IPS-11a (cell line): ENCODE results near the gene MTAP.

ENCODE experiments used
- H3K4me3 ChIP-seq: one replicate; pipeline ENCODE4 v1.5.1; 2013; ENCODE audit warnings: low read depth, low read length, control low read depth

Gene MTAP

DNA sequence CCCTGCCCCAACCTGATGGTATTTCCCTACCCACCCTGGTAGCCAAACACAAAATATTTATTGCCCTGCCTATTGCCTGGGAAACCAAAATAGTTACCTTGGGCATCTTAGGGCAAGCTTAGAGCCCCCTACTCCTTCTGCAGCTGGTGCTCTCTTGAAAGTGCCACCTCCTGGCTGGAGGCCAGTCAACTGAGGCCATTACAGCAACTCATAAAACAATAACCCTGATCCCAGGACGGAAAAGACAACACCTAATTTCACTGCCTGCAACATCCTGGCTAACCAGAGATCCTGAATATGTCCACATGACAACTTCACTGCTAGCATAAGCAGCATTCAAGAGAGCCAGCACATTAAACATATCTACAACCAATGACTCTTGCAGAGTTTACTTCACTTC is 38.7 kb downstream of the MTAP start:
- no peak overlapping the region for H3K4me3 ChIP-seq

DNA sequence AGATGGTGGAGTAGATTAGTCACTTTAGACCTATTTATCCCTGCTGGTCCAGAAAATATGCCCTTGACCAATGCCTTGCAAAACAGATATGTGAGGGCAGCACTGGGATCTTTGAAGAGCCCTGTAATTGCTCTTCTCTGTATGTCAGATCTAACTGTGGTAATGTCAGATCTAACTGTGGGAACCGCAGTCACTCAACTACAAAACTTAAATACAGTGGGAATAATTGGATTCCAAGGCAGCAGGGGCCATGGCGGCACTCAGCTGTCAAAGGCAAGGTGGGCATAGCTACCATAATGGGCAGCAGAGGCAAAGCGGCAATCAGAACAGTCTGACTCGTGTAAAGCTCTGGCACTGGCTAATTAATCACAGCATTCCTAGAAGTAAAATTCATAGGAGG is 46.2 kb downstream of the MTAP start:
- H3K4me3 ChIP-seq: no peak overlapping the region

DNA sequence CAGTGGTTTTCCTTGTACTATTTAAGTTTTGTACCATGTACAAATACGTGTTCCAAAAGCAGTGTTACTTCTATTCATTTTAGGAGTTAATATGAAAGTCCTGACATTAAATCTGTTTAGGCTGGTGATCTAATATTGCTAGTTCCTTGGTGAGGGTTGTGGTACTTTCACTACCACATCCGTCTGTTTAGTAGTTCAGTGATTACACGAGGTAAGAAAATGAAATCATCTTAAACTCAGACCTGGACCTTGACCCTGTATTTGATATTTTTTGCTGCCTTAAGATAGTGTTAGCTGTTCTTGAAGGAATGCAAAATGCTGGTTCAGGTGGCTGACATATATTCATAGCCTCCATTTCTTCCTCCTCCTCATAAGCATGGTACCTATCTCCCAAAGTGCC is 50.3 kb downstream of the MTAP start:
- no peak overlapping the region for H3K4me3 ChIP-seq

DNA sequence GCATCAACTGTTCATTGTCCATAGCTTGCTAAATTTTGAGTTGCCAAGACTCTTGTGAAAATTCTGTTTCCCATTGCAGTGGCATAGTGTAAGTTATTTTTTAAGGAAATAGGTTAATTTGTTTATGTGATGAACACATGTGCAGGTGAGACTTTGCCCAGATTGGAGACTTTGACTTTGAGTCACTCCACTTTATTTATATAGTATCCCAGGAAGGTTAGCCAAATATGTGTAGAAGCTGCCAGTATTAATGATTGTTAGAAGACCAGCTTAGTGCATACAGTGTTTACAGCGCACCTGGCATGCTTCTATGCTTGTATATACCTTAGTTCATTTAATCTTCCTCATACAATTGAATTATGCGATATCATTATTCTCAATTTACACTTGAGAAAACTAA is 51.0 kb downstream of the MTAP start:
- H3K4me3 ChIP-seq: no peak overlapping the region

DNA sequence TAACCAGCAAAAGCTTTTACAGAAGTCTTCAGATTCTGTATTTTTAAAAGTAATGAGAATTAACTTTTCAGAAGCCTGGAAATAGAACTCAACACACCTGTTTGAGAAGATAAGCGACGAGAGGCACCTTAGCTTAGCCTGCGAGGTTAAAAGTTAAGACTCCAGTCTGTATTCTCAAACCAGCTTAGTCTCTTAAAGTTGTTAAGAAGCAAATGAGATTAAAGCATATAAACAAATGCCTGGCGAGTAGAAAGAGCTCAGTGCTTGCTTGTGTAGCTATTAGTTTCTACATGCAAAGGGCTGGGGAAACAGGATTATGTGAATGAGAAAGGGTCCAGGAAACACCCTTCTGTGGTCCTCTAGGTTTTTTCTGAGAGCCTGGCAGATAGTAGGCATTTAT is 51.7 kb downstream of the MTAP start:
- no peak overlapping the region for H3K4me3 ChIP-seq

DNA sequence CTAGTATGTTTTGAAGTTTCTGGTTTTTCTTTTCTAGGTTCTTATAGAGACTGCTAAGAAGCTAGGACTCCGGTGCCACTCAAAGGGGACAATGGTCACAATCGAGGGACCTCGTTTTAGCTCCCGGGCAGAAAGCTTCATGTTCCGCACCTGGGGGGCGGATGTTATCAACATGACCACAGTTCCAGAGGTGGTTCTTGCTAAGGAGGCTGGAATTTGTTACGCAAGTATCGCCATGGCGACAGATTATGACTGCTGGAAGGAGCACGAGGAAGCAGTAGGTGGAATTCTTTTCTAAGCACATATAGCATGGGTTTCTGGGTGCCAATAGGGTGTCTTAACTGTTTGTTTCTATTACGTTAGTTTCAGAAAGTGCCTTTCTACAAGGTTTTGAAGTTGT is 52.2 kb downstream of the MTAP start:
- no peak overlapping the region for H3K4me3 ChIP-seq

DNA sequence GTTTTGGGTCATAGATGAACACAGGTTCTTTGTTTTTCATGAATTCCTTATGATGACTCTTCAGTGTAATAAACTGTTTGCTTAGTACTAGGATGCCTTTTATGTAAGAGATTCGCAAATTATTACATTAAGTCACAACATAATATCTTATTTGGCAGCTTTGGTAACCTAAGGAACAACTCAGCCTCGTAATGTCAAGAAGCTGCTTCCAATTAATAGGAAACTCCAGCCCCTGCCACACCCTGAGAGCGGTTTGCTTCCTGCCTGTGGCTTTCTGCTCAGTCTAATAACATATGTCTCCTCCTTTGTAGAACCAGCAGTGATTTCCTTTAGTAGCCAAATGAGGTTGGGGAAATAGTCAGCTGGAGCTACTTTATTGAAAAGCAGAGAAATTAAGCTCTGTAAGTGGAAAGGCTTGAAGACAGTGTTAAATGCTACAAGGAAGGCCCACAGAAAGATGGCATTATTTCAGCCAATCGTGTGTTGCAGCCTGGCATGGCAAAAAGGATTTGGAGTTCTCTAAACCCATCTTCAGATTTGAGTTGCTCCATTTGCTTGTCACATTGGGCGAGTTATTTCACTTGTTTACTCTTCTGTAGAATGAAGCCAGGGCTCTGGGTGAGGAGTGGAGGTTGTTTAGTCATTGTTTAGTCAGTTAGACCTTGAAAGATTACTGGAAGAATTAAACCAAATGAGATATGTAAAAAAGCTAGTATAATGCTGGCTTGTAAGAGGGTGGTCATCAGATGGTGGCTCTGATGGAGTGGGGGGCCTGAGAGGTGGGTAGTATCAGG is 54.1 kb downstream of the MTAP start:
- H3K4me3 ChIP-seq: no peak overlapping the region

DNA sequence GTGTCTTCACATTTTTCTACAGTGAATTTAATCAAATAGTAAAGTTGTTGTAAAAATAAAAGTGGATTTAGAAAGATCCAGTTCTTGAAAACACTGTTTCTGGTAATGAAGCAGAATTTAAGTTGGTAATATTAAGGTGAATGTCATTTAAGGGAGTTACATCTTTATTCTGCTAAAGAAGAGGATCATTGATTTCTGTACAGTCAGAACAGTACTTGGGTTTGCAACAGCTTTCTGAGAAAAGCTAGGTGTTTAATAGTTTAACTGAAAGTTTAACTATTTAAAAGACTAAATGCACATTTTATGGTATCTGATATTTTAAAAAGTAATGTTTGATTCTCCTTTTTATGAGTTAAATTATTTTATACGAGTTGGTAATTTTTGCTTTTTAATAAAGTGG is 60.4 kb downstream of the MTAP start:
- H3K4me3 ChIP-seq: no peak overlapping the region

DNA sequence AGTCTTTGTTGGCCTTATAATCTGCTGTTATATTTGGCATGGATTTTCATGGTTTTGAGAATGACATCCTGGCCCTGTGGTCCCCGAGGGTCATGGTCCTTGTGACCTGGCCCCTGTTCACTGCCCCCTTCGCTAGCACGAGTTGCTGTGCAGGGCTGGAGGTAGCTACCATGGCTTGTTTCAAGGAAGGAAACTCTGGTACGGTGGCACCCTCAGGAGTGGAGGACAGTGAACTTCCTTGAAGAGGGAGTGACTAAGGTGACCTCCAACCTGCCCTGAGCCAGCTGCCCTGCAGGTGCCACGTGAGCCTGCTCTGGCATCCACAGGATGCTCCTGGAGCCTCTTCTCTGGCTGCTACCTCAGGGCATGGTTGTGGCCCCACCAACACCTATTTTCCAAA is 62.1 kb downstream of the MTAP start:
- no peak overlapping the region for H3K4me3 ChIP-seq

DNA sequence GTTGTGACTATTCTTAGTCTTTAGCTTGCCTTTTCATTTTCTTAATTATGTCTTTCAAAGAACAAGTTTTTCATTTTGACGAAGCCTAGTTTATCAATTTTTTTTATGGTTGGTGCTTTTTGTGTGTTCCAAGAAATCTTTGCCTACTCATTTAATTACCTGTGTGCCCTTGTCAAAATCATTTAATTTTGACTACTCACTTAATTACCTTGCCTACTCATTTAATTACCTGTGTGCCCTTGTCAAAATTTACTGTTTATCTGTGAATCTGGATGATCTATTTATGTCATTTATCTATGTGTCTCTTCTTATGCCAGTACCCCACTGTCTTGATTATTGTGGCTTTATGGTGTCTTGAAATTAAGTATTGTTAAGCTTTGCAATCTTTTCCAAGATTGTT is 63.9 kb downstream of the MTAP start:
- no peak overlapping the region for H3K4me3 ChIP-seq

DNA sequence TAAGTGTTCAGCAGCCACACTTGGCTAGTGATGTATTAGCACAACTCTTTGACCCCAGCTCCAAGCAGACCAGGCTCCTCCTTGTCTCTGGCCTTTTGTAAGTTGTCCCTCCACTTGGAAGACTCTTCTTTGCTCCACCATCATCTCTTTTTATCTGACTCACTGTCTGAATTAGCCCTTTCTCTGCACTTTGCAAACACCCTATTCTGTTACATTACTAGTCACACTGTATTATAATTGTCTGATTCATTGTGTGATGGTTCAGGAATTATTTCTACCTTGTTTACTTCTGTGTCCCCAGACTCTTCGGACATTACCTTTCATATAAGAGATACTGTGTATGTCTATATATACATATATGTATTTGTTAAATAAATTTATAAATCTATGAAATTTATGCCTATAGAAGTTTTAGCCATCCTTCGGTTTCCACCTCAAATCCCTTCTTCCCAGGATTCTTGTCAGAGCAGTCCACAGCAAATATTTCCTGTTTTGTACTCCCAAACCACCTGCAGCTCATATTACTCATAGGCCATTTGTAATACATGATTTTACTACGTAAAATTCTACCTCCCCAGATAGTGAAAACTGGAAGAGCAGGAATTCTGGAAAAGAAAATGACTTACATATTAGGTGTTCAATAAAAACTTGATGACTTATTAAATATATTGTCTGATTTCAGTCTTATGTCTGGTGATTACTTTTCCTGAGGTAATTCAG is 69.0 kb downstream of the MTAP start:
- no peak overlapping the region for H3K4me3 ChIP-seq

DNA sequence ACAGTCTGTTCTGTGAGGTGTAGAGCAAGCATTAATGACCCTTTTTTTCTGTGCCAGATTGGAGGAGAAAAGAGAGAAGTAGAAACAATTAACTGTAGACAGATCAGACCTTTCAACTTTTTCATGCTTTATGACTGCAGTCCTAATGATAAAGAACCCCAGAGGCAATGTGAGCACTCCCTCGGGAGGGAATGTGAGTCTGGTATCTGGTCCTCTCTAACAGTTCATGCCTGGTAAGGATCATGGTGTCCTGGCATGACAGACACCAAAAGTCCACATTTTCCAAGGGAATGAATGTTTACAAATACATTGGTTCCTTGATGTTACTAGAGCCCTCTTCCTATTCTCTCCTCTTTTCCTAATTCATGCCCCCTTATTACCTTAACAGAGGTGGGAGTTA is 70.3 kb downstream of the MTAP start:
- no peak overlapping the region for H3K4me3 ChIP-seq

DNA sequence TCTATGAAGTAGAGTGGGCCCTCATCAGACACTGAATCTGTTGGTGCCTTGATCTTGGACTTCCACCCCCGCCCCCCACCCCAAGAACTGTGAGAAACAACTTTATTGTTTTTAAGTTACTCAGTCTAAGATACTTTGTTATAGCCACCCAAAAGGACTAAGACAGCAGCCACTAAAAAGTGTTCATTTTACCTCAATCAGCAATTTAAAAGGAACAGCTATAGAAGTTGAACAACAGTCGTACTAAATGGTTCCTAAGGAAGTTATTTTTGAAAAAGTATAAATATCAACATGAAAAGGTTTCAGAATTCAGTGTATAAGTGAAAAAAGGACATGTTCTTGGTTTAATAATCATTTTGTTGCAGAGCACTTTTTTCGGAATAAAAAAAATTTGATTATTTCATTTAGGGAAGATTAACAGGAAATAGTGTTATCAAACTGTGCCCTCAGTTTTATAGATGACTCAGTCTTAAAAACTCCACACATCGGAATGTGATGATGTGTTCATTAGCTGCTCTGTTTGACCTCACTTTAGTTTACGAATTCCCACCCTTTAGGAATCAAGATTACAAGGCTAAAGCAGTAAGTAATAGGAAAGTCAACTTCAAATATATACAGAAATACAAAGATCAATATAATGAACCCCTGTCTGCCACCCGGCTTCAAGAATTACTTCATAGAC is 71.2 kb downstream of the MTAP start:
- H3K4me3 ChIP-seq: no peak overlapping the region

DNA sequence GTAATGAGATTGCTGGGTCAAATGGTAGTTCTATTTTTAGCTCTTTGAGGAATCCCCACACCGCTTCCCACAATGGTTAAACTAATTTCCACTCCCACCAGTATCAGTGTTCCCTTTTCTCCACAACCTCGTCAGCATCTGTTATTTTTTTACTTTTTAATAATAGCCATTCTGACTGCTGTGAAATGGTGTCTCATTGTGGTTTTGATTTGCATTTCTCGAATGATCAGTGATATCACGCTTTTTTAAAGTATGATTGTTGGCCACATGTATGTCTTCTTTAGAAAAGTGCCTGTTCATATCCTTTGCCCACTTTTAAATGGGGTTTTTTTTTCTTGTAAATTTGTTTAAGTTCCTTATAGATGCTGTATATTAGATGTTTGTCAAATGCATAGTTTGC is 73.5 kb downstream of the MTAP start:
- H3K4me3 ChIP-seq: no peak overlapping the region

DNA sequence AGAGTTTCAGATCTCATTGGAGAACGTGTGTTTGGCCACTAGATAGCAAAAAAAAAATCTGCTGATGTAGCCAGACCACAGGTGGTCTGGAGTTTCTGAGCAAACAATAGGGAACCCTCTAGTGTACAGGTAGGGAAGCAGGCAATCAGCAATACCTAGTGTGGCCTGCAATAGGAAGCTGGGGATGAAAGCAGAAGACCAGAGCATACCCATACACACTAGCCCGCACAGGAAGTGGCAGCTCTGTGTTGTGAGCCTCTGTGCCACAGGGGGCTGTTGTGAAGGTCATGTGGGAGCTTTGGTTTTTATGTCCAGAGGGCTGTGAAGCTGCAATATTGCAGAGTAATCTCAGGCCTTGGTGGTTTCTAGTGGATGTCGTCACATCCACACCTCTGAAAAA is 81.2 kb downstream of the MTAP start:
- no peak overlapping the region for H3K4me3 ChIP-seq

DNA sequence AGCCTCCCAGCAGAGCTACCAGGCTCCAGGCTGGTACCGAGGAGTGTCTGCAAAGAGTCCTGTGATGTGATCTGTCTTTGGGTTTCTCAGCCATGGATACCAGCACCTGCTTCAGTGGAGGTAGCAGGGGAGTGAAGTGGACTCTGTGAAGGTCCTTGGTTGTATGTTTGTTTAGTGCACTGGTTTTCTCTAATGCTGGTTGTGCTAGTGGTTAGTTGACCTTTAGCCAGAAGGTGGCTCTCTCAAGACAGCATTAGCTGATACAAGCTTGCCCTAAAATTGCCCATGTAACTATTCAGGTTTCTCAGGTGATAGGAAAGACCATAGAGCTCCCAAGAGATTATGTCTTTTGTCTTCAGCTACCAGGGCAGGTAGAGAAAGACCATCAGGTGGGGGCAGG is 87.2 kb downstream of the MTAP start:
- H3K4me3 ChIP-seq: no peak overlapping the region

DNA sequence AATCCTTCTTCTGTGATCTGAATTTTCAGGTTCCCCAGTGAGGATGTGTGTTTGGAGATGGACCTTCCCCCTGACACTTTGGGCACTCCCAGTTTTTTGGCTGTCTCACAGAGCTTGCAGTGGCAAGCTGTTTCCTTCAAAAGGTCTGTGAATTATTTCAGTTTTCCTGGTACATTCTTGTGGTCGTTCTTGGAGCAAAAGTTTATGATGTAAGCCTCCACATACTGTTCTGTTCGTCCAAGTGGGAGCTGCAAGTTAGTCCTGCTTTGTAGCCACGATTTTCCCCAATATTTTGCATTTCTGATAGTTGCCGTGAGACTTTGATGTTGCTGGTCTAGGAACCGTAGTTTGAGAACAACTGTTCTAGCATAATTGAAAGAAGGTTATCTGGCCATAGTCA is 88.3 kb downstream of the MTAP start:
- H3K4me3 ChIP-seq: no peak overlapping the region

DNA sequence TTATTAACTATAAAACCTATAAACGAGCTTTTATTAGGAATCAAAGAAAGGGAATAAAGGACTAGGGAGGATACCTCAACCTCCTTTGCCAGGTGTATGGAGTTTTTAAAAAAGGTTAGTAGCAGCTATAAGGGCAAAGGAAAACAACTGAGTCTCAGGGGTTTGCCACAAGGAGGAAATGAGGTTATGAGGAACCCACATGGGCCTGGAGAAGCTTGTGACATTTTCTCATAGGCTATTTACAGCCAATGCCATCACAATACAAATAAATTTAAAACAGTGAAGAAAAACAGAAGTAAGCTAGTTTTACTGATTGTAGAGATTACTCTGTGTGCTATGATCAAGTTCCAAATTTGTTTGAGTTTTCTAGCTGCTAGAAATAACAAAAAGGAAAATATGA is 99.1 kb downstream of the MTAP start:
- H3K4me3 ChIP-seq: no peak overlapping the region

DNA sequence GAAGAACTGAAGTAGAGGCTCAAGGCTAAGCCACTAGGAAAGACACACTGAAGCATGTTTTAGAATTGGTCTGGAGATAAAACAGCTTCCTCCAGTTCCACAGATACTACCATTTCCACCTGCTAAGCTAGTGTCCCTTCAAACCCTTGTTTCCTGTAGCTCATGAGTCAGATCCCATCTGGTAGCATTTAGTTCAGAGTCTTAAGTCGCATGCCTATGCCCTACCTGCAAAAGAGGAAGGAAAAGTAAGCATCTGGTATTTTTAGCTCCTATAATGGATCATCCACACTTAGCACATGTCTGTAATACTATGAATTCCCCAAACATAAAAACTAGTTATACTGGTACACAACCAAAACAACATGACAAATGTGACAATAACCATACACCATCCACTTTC is 99.7 kb downstream of the MTAP start:
- H3K4me3 ChIP-seq: no peak overlapping the region

DNA sequence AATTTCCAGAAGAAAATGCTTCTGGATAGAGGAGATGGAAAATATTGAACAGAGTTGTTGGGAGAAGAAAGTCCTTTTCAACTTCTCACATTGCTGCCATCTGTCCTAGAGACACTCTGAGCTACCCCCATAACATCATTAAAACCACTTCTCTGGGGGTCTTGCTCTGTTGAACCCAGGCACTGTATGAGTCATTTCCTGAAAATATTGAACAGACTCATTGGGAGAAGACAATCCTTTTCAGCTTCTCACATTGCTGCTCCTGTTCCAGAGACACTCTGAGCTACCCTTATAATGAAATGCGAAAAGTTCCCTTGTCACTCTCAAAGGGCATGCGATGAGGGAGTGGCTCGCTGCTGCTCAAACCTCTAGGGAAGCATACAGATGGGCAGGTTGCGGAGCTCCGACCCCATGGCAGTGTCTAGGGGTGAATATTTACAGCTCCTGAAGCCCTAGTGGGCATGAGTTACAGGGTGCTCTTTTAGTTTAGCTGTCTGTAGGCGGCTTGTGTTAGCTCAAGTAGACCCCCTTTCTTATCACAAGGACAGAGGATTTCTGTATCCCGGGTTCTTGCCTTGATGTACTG is 101.0 kb downstream of the MTAP start:
- no peak overlapping the region for H3K4me3 ChIP-seq

DNA sequence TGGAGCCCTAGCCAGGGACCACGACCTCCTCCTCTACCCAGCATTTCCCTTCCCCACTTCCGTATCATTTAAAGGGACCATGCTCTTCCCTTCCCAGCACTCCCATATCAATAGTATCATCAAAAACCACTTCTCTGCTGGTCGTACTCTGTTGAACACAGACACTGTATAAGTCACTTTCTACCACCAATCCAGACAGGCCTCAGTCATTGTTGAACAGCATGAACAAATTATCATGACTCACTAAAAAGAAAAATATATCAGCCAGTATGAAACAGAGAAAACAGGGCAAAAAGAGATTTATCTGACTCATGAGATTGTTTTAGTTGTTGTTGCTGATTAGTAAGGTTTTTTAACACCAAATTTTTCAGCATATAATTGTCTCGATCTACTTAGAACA is 101.9 kb downstream of the MTAP start:
- no peak overlapping the region for H3K4me3 ChIP-seq

DNA sequence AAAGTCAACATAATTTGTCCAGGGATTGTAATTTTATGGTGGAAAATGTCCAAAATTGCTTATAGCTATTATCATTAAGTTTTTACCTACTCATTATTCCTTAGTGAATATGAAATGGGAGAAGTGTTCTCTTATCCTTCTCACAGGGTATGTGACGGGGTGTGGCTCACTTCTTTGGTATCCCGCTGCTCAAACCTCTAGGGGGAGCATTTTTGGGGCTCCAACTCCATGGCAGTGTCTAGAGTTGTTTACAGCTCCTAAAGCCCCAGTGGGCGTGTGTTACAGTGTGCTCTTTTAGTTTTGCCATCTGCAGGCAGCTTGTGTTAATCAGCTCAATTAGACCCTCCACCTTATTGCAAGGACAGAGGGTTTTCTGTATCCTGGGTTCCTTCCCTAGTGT is 102.3 kb downstream of the MTAP start:
- no peak overlapping the region for H3K4me3 ChIP-seq
